H54 (cell line): ENCODE results near the gene LIN28A.

Source experiments
- DNase-seq: peaks from one replicate; pipeline ENCODE4 v3.0.0; 2011; ENCODE audit warnings: low spot score, mixed read lengths; ENCODE audit not compliant: insufficient read length
- FAIRE-seq: peaks from 3 replicates; lab custom pipeline; 2011; peaks lifted over from hg19 to GRCh38; lab: Jason Lieb, UNC
- POLR2A ChIP-seq: IDR thresholded peaks from 2 replicates; pipeline ENCODE4 v1.6.1; 2011; ENCODE audit warnings: low read depth, mild to moderate bottlenecking, low read length

The LIN28A gene

GRCh38 chr1:26404641-26405040 lies 6.0 kb upstream of the LIN28A start:
- DNase-seq = no peak
- no peak for TF ChIP-seq POLR2A
- no peak for FAIRE-seq

- FAIRE-seq (no peak), DNase-seq (no peak)
- TF ChIP-seq POLR2A = no peak
Measured at GRCh38 chr1:26405281-26405915, 5.2 kb upstream of the LIN28A start.

- no peak for TF ChIP-seq POLR2A
- DNase-seq = peak; percentile 33
- FAIRE-seq = no peak
Measured at GRCh38 chr1:26408604-26409003, 2.0 kb upstream of the LIN28A start.

- DNase-seq (no peak), FAIRE-seq (no peak)
- no peak for TF ChIP-seq POLR2A
Measured at GRCh38 chr1:26409191-26409807, 1.3 kb upstream of the LIN28A start.

- DNase-seq (no peak), FAIRE-seq (no peak)
- no peak for TF ChIP-seq POLR2A
Measured at GRCh38 chr1:26411624-26412074, 1.0 kb downstream of the LIN28A start.

- no peak for TF ChIP-seq POLR2A
- DNase-seq = no peak
- no peak for FAIRE-seq
Measured at GRCh38 chr1:26412180-26412840, 1.7 kb downstream of the LIN28A start.

- no peak for TF ChIP-seq POLR2A
- DNase-seq (no peak), FAIRE-seq (no peak)
Measured at GRCh38 chr1:26413031-26413430, 2.4 kb downstream of the LIN28A start.

GRCh38 chr1:26417111-26417759 lies 6.6 kb downstream of the LIN28A start:
- DNase-seq (peak; percentile 38), FAIRE-seq (peak; percentile 23)
- no peak for TF ChIP-seq POLR2A

GRCh38 chr1:26418865-26419349 lies 8.3 kb downstream of the LIN28A start:
- no peak for DNase-seq
- no peak for TF ChIP-seq POLR2A
- no peak for FAIRE-seq

- no peak for FAIRE-seq
Measured at GRCh38 chr1:26419494-26419893, 8.9 kb downstream of the LIN28A start.

GRCh38 chr1:26429721-26430120 lies 19.1 kb downstream of the LIN28A start:
- DNase-seq = no peak
- no peak for FAIRE-seq
- no peak for TF ChIP-seq POLR2A

More at GRCh38 chr1:26419494-26419893, 8.9 kb downstream of the LIN28A start:
- no peak for TF ChIP-seq POLR2A
- DNase-seq = no peak

GRCh38 chr1:26431979-26432695 lies 21.5 kb downstream of the LIN28A start, which contains the start of gene DHDDS:
DHDDS (plus strand) TSS chr1:26432321; CDS start chr1:26432946, 625 bp downstream.
- peak; percentile 36 for FAIRE-seq
- DNase-seq = peak; percentile 72
- peak; percentile 71 for TF ChIP-seq POLR2A

GRCh38 chr1:26432793-26433192 lies 22.2 kb downstream of the LIN28A start:
- DNase-seq (no peak), FAIRE-seq (no peak)
- no peak for TF ChIP-seq POLR2A
